ENCODE data around the gene FOXJ3. TPM values are rescaled to one million over a fixed set of nuclear protein-coding genes. Genes with fewer than 3 reads are reported as not detected.

The FOXJ3 gene
- total RNA-seq, 4 donors from 2014 or later, result 42.9 to 68.5 (median 52.5) TPM

GRCh38 chr1:42145764-42146625 is 189.0 kb downstream of the FOXJ3 start:
- Histone ChIP-seq H3K4me1 (peaks cover 0 to 2% (median 0%) of the 10 kb centered on the region in 4 donors), H3K9me3 (no peaks in the 10 kb centered on the region), H3K27ac (no peak overlapping the region), H3K36me3 (no peaks in the 10 kb centered on the region), H3K4me3 (no peak overlapping the region), H3K27me3 (no peaks in the 10 kb centered on the region)
- no peak for DNase-seq
- TF ChIP-seq POLR2A (IDR thresholded peaks at IDR 0.05) (no peak), CTCF (IDR thresholded peaks at IDR 0.05) (no peak)

GRCh38 chr1:42145389-42145716 is 189.7 kb downstream of the FOXJ3 start:
- H3K4me3 ChIP-seq, result no peak overlapping the region
- H3K27me3 ChIP-seq, result no peaks in the 10 kb centered on the region
- H3K9me3 ChIP-seq, result no peaks in the 10 kb centered on the region
- H3K36me3 ChIP-seq, result no peaks in the 10 kb centered on the region
- no peak overlapping the region for H3K27ac ChIP-seq
- no peak for DNase-seq
- TF ChIP-seq CTCF (IDR thresholded peaks at IDR 0.05), result no peak
- TF ChIP-seq POLR2A (IDR thresholded peaks at IDR 0.05), result no peak
- H3K4me1 ChIP-seq, result no peaks in the 10 kb centered on the region

GRCh38 chr1:42144711-42145388 is 190.2 kb downstream of the FOXJ3 start:
- Histone ChIP-seq H3K4me3 (no peak overlapping the region), H3K4me1 (no peaks in the 10 kb centered on the region), H3K27ac (no peak overlapping the region), H3K27me3 (no peaks in the 10 kb centered on the region), H3K36me3 (no peaks in the 10 kb centered on the region), H3K9me3 (no peaks in the 10 kb centered on the region)
- DNase-seq, result no peak
- TF ChIP-seq CTCF (IDR thresholded peaks at IDR 0.05) (no peak), POLR2A (IDR thresholded peaks at IDR 0.05) (no peak)

GRCh38 chr1:42143896-42144710 is 190.9 kb downstream of the FOXJ3 start:
- no peak overlapping the region for H3K27ac ChIP-seq

More at GRCh38 chr1:42143896-42144710, 190.9 kb downstream of the FOXJ3 start:
- Histone ChIP-seq H3K4me1 (no peaks in the 10 kb centered on the region), H3K27me3 (no peaks in the 10 kb centered on the region), H3K4me3 (no peak overlapping the region), H3K9me3 (no peaks in the 10 kb centered on the region), H3K36me3 (no peaks in the 10 kb centered on the region)
- TF ChIP-seq POLR2A (IDR thresholded peaks at IDR 0.05), result no peak
- no peak for TF ChIP-seq CTCF (IDR thresholded peaks at IDR 0.05)
- no peak for DNase-seq
